GM18909 (cell line): ENCODE results near the gene NAB2.
"Not testable (repeated sequence)": the region's sequence is repeated elsewhere in the genome, so short reads cannot be mapped to it uniquely, and the experiment has no call there.

ENCODE experiments used
- ATAC-seq: cut with Tn5 transposase; IDR thresholded peaks from one replicate; pipeline ENCODE4 v1.9.1; 2021; ENCODE audit warnings: mild to moderate bottlenecking; ENCODE audit not compliant: unreplicated experiment, poor library complexity

The NAB2 gene

DNA sequence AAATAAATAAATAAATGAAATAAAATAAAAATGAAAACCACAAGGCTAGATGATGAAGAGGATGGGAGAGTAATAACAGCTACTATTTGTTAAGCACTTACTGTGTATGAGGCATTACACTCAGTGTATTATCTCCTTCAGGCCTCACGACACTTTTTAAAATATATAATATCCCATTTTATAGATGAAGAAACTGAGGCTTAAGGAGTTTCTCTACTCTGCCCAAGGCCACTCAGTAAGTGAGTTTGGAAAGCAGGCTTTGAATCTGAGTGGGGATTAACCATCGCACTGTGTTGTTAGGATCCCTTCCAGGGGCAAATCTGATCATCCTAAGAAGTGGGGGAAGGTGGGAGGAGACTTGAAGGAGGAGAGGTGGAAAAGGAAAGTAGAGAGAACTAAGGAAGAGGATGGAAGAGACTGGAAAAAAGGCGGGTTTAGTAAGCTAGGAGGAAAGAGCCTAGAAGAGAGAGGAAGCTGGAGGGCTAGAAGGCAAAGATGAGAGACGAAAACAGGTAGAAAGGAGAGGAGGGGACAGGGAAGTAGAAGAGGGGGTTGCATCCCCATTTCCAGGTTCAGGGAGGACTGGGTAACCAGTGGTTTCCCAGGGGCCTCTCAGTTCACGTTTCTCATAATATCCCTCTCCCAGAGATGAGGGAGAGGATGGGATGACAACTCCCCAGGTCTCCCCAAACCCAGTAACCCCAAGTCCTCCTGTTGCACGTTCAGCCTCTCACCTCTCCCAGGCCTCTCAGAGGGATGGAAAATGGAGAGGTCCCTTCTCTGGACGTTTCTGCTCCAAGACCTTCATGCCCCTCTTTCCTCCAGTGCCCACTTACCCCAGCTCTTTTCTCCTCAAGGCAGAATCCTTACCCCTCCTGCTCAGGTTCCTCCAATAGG lies 20.5 kb downstream of the NAB2 start:
- ATAC-seq, result no peak

DNA sequence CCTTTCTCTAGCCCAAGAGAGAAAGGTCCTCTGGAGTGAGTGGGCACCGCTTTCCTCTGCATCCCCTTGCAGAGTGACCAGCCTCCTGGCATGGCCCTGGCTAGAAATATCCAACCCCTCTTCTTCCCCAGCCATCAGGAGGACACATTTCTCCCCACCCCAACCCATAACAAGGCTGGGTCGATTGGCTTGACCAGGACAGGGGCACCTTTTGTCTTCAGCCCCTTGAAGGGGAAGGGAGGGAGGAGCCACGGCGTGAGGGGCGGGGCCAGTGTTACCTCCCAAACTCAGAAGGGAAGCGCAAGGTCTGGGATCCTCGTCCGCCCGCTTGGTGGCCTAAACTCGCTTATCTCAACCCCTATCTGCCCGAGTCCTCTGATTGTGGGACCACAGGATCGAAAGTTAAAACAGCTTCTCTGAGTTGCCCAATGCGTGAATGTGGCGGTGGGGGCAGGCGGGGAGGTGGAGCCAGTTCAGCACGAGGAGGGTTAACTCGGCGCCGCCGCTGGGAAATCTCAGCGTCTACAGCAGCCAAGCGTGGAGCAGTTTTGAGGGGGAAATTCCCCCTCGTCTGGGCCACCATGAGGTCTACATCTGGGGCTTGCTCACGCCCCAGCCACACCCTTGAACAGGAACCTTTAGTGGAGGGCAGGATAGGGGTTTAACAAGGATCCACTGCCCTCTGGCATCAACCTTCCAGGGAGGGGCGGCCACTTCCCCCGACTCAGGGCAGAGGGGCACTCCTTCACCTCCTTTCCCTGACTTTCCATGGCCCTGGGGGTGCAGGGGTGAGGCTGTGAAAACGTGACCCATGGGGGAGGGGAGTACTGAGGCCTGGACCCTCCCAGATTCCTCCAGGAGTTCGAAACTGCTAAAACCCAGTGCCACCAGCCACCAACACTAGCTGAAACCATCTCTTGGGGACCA lies 21.5 kb downstream of the NAB2 start:
- peak; percentile 50 for ATAC-seq

DNA sequence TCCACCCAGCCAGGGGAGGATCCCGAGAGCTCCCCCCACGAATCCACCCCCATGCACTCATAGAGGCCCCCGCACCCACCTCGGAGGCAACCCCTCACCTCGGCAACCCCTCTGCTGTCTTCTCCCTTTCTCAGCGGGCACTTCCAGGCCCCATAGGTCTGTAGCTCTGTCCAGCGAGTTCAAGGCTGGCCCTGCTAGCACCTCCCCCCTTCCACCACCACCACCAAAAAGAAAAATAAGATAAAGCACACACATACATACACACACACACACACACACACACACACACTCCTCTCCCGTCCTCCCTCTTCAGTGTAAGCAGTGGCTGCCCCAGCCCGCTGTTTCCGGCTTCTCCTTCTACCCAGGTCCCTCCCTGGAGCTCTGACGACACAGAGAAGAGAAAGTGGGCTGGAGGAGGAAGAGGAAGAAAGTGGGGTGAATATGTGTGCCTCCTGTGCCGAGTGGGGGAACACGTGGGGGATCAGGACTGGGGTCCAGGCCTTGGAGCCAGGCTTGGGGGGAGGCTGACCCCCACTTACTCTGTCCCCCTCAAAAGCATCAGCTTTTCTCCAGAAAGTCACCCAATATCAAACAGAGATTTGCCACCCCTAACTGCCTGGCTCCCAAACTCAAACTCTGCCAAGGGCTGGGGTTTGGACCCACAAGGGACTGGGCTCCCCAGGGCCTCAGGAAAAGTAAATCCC lies 22.3 kb downstream of the NAB2 start, which contains the start of gene STAT6:
STAT6 (minus strand) TSS at position 332 of the 704 bp plus-strand sequence. CDS start 3,084 bp downstream, outside the sequence.
- peak; percentile 63 for ATAC-seq

DNA sequence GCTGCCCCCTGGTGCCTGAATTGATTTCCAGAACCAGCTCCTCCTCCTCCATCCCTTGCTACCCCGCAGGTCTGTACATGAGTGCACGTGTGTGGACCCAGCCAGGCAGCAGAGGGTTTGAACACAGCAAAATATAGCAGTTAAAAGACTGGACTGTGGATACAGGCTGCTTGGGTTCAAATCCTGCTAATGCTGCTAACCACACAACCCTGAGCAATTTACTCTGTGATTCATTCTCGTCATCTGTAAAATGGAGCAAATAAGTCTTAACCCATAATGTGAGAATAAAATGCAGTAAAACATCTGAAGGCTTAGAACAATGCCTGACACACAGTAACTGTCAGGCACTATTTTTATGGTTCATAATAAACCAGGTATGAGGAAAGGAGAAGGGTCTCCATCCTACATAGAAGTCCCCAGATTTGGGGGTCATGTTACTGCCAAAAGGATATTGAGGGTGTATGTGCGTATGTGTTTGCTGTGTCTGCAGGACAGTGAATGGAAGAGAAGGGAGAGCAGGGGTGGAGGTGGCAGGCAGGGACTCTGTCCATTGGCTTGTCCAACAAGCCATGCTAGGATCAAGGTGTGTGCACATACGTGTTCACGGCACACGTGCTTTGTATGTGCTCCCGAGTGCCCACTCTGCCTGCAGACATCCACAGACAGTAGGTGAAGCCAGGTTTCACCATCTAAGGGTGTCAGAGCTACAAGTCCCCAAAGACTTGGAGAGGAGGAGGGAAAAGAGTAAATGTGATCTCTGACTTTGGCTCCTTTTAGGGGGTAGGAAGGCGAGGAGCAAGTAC lies 23.8 kb downstream of the NAB2 start:
- no peak for ATAC-seq

DNA sequence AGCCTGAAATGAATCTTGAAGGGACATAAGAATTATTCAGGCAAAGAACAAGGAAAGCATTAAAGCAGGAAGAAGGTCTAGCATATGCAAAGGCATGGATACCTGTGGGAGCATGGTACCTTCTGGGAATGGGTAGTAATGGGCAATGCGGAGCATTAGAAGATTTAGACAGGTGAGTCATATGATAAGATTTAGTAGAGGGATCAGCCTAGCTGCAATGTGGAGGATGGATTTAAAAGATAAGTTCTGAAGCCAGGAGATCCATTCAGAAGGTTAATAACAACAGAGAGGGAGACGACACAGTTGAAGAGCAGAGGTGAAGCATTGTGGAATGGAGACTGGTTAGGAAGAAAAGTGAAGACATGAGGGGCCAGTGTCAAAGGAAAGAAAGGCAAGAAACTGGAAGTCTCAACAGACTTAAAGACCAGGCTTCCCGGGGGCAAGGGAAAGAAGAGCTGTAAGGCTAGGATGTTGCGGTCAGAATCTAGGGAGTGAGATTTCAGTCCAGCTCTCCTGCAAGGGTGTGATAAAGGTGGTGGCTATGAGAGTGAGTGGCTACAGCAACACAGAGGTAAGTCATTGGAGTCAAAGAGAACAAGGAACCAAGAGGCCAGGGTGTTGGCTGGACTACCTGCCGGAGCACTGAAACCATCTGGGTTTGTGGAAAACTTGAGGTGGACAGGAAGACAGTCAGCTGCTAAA lies 27.8 kb downstream of the NAB2 start:
- ATAC-seq, result no peak

DNA sequence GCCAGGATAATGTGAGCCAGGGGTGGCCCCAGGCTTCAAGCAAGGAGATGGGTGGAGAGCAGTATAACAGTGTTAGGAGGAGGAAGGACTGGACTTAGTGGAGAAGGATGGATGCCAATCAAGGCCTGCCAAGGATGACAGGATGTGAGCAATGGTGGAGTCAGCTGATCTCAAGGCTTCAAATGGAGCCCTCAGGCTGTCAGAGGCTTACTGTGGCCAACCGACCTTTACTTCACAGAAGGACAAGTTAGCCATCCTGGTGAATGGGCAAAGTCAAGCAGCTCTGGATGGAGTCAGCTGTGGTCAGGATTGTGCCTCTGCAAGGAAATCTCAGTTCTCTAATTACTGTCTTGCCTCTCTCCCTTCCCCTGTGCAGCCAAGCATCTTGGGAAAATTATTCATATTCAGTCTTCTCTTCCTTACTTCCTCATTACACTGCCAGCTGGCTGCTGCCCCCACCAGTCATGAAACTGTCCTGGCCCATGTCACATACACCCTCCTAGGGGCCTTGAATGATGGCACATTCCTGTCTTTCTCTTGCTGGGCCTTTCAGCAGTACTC lies 29.9 kb downstream of the NAB2 start:
- ATAC-seq, result no peak

DNA sequence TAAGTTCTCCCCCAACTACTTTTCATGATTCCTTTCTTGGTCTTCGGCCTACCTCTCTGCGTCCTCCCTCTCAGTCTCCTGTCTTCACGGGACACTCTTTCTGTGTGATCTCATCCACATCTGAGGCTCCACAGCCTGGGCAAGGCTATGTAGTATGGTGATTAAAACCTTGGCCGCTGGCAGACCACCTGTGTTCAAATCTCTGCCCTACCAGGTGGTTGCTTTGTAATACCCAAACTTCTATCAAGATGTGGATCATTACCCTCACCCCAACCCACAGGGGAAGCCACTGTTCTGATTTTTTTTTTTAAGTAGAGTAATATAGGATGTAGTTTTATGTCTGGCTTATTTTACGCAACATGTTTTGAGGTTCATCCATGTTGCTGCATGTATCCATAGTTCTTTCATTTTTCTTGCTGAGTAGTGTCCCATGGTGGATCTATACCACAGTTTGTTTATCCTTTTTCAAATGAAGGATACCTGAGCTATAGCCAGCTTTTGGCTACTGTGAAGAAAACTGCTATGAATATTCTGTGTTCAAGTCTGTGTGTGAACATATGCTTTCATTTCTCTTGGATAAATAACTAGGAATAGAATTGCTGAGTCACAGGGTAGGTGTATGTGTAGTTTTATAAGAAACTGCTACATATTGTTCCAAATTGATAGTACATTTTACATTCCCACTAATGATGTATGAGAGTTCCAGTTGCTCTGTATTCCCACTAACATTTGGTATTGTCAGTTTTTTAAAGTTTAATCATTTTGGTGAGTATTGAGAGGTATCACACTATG lies 30.6 kb downstream of the NAB2 start:
- ATAC-seq, result no peak

DNA sequence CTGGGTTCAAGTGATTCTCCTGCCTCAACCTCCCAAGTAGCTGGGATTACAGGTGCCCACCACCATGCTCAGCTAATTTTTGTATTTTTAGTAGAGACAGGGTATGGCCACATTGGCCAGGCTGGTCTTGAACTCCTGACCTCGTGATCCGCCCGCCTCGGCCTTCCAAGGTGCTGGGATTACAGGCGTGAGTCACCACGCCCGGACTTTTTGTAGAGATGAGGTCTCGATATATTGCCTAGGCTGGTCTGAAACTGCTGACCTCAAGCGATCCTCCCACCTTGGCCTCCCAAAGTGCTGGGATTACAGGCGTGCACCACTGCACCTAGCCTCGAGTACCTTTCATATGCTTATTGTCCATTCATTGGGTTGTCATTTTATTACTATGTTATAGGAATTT lies 31.8 kb downstream of the NAB2 start:
- not testable (repeated sequence) for ATAC-seq

DNA sequence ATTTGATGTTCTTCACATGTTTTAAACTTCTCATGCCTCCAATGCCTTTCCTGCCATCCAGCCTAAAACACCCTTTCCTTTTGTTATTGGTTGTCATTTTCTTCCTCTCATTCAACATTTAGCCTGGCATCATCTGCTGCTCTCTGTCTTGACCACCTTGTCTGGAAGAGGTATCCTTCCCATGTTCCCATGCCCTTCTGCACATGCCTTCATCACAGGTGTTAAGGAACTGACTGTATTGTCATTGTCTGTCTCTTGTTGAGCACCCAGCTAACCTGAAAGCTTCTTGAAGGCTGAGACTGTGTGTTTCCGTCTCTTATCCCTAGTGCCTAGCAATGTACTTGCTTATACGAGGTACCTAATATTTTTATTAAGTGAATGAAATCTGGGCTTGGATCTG lies 34.9 kb downstream of the NAB2 start:
- no peak for ATAC-seq

DNA sequence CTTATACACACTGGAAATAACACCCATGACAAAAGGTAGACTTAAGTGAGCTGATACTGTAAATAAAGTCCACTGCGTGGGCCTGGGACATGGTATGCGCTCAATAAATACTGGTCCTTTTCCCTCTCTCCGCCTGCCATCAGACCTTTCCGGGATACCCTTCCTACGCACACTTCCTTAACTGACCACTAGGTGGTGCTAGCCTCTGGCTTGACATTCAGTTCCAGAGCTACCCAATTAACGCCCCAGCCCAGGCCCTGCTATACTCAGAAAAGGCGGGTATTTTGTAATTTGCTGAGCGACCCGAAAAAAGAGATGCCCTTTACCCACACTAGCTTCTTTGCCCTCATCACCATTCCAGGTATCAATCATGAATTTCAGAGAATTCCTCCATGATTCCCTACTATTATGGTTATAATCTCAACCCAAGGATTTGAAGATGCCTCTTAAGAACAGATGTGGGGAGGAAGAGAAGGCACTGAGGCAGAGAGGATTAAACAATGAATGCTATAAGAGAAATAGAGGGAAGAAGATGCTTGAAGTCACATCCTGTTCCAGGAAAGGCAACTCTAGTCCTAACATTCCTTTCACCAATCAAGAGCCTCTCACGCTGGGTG lies 35.5 kb downstream of the NAB2 start:
- ATAC-seq, result peak; percentile 48

DNA sequence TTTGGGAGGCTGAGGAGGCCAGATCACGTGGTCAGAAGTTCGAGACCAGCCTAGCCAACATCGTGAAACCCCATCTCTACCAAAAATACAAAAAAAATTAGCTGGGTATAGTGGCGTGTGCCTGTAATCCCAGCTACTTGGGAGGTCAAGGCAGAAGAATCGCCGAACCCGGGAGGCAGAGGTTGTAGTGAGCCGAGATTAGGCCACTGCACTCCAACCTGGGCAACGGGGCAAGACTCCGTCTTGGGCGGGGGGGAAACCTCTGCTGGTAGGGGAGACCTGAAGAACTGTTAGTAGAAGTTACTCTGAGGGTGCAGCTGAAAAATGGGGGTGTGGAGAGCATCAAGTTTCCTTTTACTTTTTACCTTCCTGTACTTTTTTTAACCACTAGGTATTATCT lies 37.1 kb downstream of the NAB2 start:
- ATAC-seq, result no peak

DNA sequence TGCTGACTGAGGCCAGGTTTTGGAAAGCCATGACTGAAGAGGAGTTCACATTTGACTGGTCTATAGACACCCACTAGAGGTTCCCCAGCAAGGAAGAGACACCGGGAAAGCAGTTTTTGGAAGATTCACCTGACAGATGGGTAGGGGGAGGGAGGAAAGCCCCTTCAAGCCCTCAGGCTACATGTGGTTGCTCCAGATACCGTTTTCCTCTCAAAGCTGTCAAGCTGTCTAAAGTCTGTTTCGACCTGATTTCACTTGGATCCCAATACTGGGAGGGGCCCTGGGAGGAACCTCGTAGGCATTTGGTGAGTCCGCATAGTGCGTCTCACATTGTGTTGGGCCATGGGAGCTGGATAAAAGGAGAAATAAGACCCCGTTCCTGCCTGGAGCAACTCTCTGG lies 37.6 kb downstream of the NAB2 start:
- ATAC-seq, result no peak

DNA sequence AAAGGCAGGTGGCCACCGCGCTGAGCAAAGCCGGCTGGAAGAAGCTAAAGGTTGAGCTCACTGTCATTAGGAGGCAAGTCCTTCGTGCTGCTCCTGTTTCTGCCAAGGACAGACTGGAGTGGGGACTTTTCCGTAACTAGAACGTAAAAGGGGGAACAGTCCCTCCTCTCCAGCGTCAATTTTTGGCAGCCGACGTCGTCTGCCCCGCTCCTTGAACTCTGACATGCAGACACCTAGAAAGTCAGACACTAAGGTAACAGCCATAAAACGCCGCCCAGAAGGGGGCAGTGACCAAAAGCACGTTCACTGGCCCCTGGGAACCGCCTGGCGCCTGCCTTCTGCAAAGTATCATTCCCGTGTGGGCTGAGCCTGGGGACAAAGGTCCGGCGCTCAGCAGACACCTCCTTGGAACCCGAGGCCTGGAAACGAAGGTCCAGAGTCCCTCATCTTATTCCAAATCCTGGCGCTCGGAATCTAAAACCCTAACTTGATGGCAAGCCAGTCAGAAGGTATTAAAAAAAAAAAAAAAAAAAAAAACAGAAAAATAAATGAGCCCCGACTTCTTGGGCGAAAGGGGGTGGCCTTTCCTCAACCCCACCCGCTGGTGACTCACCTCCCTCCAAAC lies 38.3 kb downstream of the NAB2 start:
- no peak for ATAC-seq

DNA sequence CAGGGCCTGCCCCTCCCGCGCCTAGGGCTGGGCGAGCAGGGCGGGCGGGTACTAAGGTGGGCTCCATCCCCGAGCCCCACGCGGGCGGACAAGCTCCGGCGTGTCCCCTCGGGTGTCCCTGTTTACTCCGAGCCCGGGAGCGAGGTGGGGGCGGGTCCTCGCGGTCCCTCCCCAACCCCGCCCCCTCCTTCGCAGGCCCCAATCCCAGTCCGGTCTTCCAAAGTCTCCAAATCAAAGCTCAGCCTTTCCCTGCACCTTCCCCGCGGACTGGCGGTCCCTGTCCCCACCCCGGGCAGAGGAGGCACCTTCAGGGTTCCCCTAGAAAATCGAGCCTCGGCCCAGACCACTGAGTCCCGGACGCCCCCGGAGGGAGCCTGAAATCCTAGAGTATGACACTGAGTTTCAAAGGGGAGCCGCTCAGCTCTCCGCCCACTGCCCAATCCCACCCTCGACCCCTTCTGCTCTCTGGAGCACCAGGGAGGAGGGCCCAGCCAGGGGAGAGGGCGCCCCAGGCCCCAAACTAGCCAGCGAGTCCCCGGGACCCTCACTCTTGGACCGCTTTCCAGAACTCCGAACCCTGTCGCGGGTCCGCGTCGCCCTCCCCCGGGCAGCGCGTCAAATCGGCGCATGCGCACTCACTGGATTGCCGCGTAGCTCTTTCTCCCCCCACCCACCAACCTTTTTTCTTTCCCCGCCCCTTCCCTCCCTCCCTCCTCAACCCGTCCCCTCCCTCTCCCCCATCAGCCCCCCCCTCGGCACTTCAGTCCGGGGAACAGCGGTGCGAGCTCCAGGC lies 39.0 kb downstream of the NAB2 start, which contains the start of gene LRP1:
LRP1 (plus strand) TSS at position 758 of the 793 bp plus-strand sequence. CDS start 482 bp downstream, outside the sequence.
- no peak for ATAC-seq

DNA sequence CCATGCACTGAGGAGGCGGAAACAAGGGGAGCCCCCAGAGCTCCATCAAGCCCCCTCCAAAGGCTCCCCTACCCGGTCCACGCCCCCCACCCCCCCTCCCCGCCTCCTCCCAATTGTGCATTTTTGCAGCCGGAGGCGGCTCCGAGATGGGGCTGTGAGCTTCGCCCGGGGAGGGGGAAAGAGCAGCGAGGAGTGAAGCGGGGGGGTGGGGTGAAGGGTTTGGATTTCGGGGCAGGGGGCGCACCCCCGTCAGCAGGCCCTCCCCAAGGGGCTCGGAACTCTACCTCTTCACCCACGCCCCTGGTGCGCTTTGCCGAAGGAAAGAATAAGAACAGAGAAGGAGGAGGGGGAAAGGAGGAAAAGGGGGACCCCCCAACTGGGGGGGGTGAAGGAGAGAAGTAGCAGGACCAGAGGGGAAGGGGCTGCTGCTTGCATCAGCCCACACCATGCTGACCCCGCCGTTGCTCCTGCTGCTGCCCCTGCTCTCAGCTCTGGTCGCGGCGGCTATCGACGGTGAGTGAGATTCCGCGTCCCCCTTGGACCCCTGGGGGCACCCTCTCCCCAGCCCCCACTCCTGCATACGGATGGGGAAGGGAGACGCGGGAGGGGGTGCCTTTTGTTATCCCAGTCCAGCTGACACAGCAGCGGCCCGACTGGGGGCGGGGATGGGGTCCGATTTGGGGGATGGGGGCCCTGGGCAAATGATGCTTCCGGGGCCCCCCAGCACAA lies 39.8 kb downstream of the NAB2 start:
- ATAC-seq, result no peak
